GM18511 (cell line): Measurements from ENCODE around the gene SYNPO2L.
"Not testable (repeated sequence)": the region's sequence is repeated elsewhere in the genome, so short reads cannot be mapped to it uniquely, and the experiment has no call there.

Source experiments
- ATAC-seq: cut with Tn5 transposase; IDR thresholded peaks from one replicate; pipeline ENCODE4 v1.9.1; 2021; ENCODE audit warnings: mild to moderate bottlenecking, moderate library complexity; ENCODE audit not compliant: unreplicated experiment

Gene SYNPO2L

GRCh38 chr10:73620974-73621373 lies 34.9 kb downstream of the SYNPO2L start:
- ATAC-seq: not testable (repeated sequence)

DNA sequence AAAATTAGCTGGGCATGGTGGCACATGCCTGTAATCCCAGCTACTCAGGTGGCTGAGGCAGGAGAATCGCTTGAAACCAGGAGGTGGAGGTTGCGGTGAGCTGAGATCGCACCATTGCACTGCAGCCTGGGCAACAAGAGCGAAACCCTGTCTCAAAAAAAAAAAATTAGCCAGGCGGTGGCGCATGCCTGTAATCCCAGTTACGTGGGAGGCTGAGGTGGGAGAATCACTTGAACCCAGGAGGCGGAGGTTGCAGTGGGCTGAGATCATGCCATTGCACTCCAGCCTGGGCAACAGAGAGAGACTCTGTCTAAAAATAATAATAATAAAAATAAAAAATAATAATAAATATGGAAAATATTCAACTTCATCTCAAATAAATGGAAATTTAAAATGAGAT lies 38.7 kb downstream of the SYNPO2L start:
- ATAC-seq: not testable (repeated sequence)

DNA sequence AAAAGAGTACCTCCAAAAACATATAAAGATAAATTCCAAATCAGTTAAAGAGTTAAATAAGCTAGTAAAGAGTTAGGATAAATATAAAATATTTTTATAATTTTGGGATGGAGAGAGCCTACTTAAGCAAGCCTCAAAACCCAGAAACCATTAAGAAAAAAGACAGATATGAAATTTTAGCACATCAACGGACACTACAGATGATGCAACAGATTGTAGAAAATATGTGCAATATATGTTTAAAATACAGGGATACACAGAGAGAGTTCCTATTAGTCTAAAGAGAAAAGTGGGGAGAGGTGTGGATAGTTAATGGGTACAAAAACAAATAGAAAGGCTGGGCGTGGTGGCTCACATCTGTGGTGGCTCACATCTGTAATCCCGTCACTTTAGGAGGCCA lies 41.1 kb downstream of the SYNPO2L start:
- ATAC-seq: no peak

- no peak for ATAC-seq
Measured at GRCh38 chr10:73609116-73609515, 46.7 kb downstream of the SYNPO2L start.

DNA sequence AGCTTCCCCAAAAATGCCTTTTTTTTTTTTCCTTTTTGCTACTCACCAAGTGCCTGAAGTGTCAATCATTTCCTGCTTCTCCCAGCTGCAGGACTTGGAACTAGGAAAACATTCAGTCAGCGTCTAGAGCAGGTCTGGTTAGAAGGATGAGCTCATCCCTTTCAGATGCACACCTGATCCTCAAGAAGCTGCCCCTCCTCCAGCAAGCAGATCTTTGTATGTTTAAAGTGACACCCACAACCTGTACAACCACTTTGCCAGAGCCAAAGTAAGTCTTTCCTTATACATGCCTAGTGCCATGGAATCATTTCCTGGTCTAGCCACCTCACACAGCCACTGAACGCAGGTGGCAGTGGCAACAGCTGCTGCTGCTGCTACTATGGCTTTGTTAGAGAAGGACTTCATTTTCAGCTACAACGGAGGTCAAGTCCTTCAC lies 54.3 kb downstream of the SYNPO2L start:
- ATAC-seq: no peak

DNA sequence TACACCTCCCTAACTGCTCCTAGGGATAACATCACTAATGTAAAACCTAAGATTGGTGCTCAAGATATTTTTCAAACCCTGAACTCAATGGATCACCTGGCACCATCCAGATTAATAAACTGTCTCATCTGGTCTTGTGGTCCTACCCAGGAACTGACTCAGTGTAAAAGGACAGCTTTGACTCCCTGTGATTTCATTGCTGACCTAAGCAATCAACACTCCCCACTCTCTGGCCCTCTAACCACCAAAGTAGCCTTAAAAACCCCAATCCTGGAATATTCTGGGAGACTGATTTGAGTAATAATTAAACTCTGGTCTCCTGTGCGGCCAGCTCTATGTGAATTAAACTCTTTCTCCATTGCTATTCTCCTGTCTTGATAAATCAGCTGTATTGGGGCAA lies 58.5 kb downstream of the SYNPO2L start:
- ATAC-seq: no peak
